ENCODE measurements around the gene C9. TPM values are rescaled to one million over a fixed set of nuclear protein-coding genes. Genes with fewer than 3 reads are reported as not detected.

Gene C9
- total RNA-seq, 3 donors from 2014 or later (not counting 1 experiment from before 2014, with no cell fraction given): 0.52 TPM; not detected in 2

DNA sequence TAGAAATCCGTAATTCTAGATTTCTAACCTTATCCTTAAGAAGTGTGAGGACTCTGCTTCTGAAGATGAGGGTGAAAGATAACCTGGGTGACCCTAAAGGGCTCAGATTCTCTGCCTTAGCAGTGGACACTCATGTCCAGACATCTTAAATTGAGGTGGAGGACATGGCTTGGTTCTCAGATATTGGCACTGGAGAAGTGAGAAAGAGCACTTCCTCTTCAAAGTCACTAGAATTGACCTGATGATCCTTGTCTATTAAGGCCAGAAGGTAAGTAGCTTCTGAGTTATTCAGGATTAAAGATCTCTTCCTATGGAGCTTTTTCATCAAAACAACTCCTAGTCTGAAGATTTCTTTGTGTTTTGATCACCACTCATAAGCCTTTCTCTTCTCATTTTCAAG, 54.8 kb downstream of the C9 start:
- ATAC-seq (no peak), DNase-seq (no peak)
- Histone ChIP-seq H3K4me1 (ENCODE audit: control insufficient read depth, insufficient read depth, low read length) (no peaks in the 10 kb centered on the region), H3K4me3 (ENCODE audit: low read length) (no peak overlapping the region), H3K36me3 (ENCODE audit: control insufficient read depth, insufficient read depth, low read length) (no peaks in the 10 kb centered on the region), H3K9me3 (ENCODE audit: control insufficient read depth, insufficient read depth, low read length) (no peaks in the 10 kb centered on the region), H3K27ac (ENCODE audit: low read length) (no peak overlapping the region), H3K27me3 (ENCODE audit: control insufficient read depth, insufficient read depth, low read length) (no peaks in the 10 kb centered on the region)
- TF ChIP-seq, protein P1, sequence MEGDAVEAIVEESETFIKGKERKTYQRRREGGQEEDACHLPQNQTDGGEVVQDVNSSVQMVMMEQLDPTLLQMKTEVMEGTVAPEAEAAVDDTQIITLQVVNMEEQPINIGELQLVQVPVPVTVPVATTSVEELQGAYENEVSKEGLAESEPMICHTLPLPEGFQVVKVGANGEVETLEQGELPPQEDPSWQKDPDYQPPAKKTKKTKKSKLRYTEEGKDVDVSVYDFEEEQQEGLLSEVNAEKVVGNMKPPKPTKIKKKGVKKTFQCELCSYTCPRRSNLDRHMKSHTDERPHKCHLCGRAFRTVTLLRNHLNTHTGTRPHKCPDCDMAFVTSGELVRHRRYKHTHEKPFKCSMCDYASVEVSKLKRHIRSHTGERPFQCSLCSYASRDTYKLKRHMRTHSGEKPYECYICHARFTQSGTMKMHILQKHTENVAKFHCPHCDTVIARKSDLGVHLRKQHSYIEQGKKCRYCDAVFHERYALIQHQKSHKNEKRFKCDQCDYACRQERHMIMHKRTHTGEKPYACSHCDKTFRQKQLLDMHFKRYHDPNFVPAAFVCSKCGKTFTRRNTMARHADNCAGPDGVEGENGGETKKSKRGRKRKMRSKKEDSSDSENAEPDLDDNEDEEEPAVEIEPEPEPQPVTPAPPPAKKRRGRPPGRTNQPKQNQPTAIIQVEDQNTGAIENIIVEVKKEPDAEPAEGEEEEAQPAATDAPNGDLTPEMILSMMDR (IDR thresholded peaks at IDR 0.05): no peak
- Mint-ChIP-seq H3K4me1 (no peaks in the 10 kb centered on the region), H3K9me3 (no peaks in the 10 kb centered on the region), H3K27ac (no peak overlapping the region), H3K27me3 (ENCODE audit: low read depth in 2 of 2) (peaks cover 7 to 9% of the 10 kb centered on the region in 2 donors), H3K4me3 (no peak overlapping the region), H3K36me3 (no peaks in the 10 kb centered on the region)
- intact Hi-C loops (cut with micrococcal nuclease): no loop called here
- WGBS (ENCODE audit: insufficient coverage): no CpG with 5 or more reads among the region's 1 CpG

DNA sequence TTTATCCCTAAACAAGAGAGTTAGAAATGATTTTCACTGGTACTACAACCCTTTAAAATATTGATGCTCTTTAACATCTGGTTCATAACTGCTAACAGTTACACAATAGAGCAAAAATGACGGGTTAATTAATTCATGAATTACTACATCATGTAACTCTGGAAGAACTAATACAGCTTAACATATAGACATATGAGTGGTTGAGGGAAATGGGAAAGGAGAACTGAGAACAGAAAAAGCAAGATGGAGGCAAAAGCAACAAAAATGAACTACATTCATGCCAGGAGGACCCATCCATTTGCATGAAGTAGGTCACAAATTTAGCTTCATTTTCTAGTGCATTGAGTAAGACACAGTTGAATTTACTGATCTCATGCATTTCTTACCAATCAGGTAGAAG, 61.8 kb downstream of the C9 start:
- TF ChIP-seq, protein P1 (IDR thresholded peaks at IDR 0.05): no peak
- Histone ChIP-seq H3K36me3 (ENCODE audit: control insufficient read depth, insufficient read depth, low read length) (no peaks in the 10 kb centered on the region), H3K4me3 (ENCODE audit: low read length) (no peak overlapping the region), H3K27ac (ENCODE audit: low read length) (no peak overlapping the region), H3K27me3 (ENCODE audit: control insufficient read depth, insufficient read depth, low read length) (no peaks in the 10 kb centered on the region), H3K4me1 (ENCODE audit: control insufficient read depth, insufficient read depth, low read length) (no peaks in the 10 kb centered on the region), H3K9me3 (ENCODE audit: control insufficient read depth, insufficient read depth, low read length) (no peaks in the 10 kb centered on the region)
- ATAC-seq (no peak), DNase-seq (no peak)
- no peak overlapping the region for H3K4me3 Mint-ChIP-seq
- intact Hi-C loops (cut with micrococcal nuclease): no loop called here
- H3K4me1 Mint-ChIP-seq: no peaks in the 10 kb centered on the region
- H3K27ac Mint-ChIP-seq: no peak overlapping the region
- H3K27me3 Mint-ChIP-seq (ENCODE audit: low read depth in 2 of 2): peaks cover 0 to 4% of the 10 kb centered on the region in 2 donors
- H3K36me3 Mint-ChIP-seq: no peaks in the 10 kb centered on the region
- WGBS (ENCODE audit: insufficient coverage): no CpG with 5 or more reads among the region's 1 CpG
- peaks cover 0 to 2% of the 10 kb centered on the region in 2 donors for H3K9me3 Mint-ChIP-seq

DNA sequence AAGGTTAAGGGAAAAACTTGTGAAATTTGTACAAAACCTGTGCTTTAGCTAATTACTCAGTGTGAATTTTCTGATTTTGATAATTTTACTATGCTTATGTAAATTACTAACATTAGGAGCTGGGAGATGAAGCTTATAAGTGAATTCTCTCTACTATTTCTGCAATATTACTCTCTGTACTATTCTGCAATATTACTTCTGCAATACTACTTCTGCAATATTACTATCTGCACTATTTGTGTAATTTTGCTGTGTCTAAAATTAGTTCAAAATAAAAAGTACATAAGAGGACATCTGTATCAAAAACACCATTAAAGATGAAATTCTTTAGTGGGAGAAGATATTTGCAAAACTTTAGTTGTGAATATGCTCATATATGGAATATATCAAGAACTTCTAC, 62.9 kb downstream of the C9 start:
- no peaks in the 10 kb centered on the region for H3K4me1 ChIP-seq (ENCODE audit: control insufficient read depth, insufficient read depth, low read length)
- Mint-ChIP-seq H3K36me3 (no peaks in the 10 kb centered on the region), H3K27ac (no peak overlapping the region), H3K4me1 (no peaks in the 10 kb centered on the region), H3K4me3 (no peak overlapping the region), H3K9me3 (peaks cover 0 to 2% of the 10 kb centered on the region in 2 donors), H3K27me3 (ENCODE audit: low read depth in 2 of 2) (peaks cover 0 to 4% of the 10 kb centered on the region in 2 donors)
- DNase-seq (no peak), ATAC-seq (no peak)
- no peak overlapping the region for H3K27ac ChIP-seq (ENCODE audit: low read length)
- TF ChIP-seq, protein P1 (IDR thresholded peaks at IDR 0.05): no peak
- intact Hi-C loops (cut with micrococcal nuclease): no loop called here
- no peaks in the 10 kb centered on the region for H3K36me3 ChIP-seq (ENCODE audit: control insufficient read depth, insufficient read depth, low read length)
- no peak overlapping the region for H3K4me3 ChIP-seq (ENCODE audit: low read length)
- no peaks in the 10 kb centered on the region for H3K9me3 ChIP-seq (ENCODE audit: control insufficient read depth, insufficient read depth, low read length)
- no peaks in the 10 kb centered on the region for H3K27me3 ChIP-seq (ENCODE audit: control insufficient read depth, insufficient read depth, low read length)

DNA sequence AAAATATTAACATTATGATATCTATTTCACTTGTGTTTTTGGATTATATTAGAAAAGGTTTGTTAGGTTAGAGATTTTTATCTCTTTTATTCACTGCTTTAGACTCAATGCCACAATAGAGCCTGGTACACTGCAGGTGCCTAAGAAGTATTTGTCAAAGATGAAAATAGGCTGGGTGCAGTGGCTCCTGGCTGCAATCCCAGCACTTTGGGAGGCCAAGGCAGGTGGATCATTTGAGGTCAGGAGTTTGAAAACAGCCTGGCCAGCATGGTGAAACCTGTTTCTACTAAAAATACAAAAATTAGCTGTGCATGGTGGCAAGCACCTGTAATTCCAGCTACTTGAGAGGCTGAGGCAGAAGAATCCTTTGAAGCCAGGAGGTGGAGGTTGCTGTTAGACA, 64.3 kb downstream of the C9 start:
- H3K27me3 Mint-ChIP-seq (ENCODE audit: low read depth in 2 of 2): no peaks in the 10 kb centered on the region
- no peaks in the 10 kb centered on the region for H3K36me3 Mint-ChIP-seq
- no peak for ATAC-seq
- TF ChIP-seq, protein P1 (IDR thresholded peaks at IDR 0.05): no peak
- Histone ChIP-seq H3K36me3 (ENCODE audit: control insufficient read depth, insufficient read depth, low read length) (no peaks in the 10 kb centered on the region), H3K4me1 (ENCODE audit: control insufficient read depth, insufficient read depth, low read length) (no peaks in the 10 kb centered on the region), H3K27ac (ENCODE audit: low read length) (no peak overlapping the region), H3K4me3 (ENCODE audit: low read length) (no peak overlapping the region), H3K9me3 (ENCODE audit: control insufficient read depth, insufficient read depth, low read length) (no peaks in the 10 kb centered on the region), H3K27me3 (ENCODE audit: control insufficient read depth, insufficient read depth, low read length) (no peaks in the 10 kb centered on the region)
- H3K4me3 Mint-ChIP-seq: no peak overlapping the region
- H3K9me3 Mint-ChIP-seq: peaks cover 0 to 2% of the 10 kb centered on the region in 2 donors
- no peaks in the 10 kb centered on the region for H3K4me1 Mint-ChIP-seq
- no peak overlapping the region for H3K27ac Mint-ChIP-seq
- intact Hi-C loops (cut with micrococcal nuclease): no loop called here
- no peak for DNase-seq
